ENCODE data around the gene MERTK. TPM values are rescaled to one million over a fixed set of nuclear protein-coding genes. Genes with fewer than 3 reads are reported as not detected.

MERTK gene
- polyA plus RNA-seq, 1 of the 3 experiments (the other 2 are of a cell fraction), result 9.6 TPM

GRCh38 chr2:112047537-112048235 is 149.3 kb downstream of the MERTK start:
- ChIA-PET CTCF (interaction anchor here (0.6 to 10.1 kb wide), 16 partner anchors 19 to 535 kb away, joined by 3 to 215 read pairs (median 4); partner anchors contain the start of genes ANAPC1 and MERTK), POLR2A (interaction anchor here (1.4 kb wide), 1 partner anchor 150 kb away, joined by 5 read pairs; the partner anchor contains the start of gene MERTK)

More at GRCh38 chr2:112047537-112048235, 149.3 kb downstream of the MERTK start:
- Histone ChIP-seq H3K4me3 (ENCODE audit: low read depth in 2 of 2, low read length in 1 of 2) (no peak overlapping the region), H2AFZ (ENCODE audit: low read depth) (no peak overlapping the region), H3K4me1 (ENCODE audit: control insufficient read depth in 1 of 2, insufficient read depth in 2 of 2, low read depth in 1 of 2, low read length in 1 of 2) (peaks cover 0 to 2% of the 10 kb centered on the region in 2 experiments; a peak in 1 of 4 replicates), H4K20me1 (ENCODE audit: insufficient read depth) (no peaks in the 10 kb centered on the region), H3K27me3 (ENCODE audit: insufficient read depth) (no peaks in the 10 kb centered on the region), H3K4me2 (no peak overlapping the region), H3K9ac (no peak overlapping the region), H3F3A (replicated peaks; ENCODE audit: insufficient read depth) (no peaks in the 10 kb centered on the region), H3K9me2 (no peaks in the 10 kb centered on the region), H3K79me2 (ENCODE audit: insufficient read depth) (no peaks in the 10 kb centered on the region), H3K36me3 (replicated peaks in 1 of 2; ENCODE audit: control insufficient read depth in 1 of 2, insufficient read depth in 2 of 2, low read length in 1 of 2) (no peaks in the 10 kb centered on the region), H3K27ac (ENCODE audit: low read depth in 2 of 2, low read length in 1 of 2) (no peak overlapping the region; a peak in 1 of 4 replicates), H3K9me3 (peaks cover 8% of the 10 kb centered on the region; the same call in 1 of the 2 replicates)
- TF ChIP-seq MXI1 (IDR thresholded peaks at IDR 0.05; ENCODE audit: low read depth, low read length), result no peak
- no peak for TF ChIP-seq ZBTB33 (IDR thresholded peaks at IDR 0.05; ENCODE audit: borderline replicate concordance, low read depth)
- no peak for TF ChIP-seq NFIC (IDR thresholded peaks at IDR 0.05; ENCODE audit: borderline replicate concordance)
- no peak for TF ChIP-seq GABPA (IDR thresholded peaks at IDR 0.05; ENCODE audit: low read depth)
- no peak for TF ChIP-seq USF1 (IDR thresholded peaks at IDR 0.05; ENCODE audit: borderline replicate concordance, low read depth)
- no peak for TF ChIP-seq CHD2 (IDR thresholded peaks at IDR 0.05; ENCODE audit: low read length, partially characterized antibody)
- TF ChIP-seq, protein P1, sequence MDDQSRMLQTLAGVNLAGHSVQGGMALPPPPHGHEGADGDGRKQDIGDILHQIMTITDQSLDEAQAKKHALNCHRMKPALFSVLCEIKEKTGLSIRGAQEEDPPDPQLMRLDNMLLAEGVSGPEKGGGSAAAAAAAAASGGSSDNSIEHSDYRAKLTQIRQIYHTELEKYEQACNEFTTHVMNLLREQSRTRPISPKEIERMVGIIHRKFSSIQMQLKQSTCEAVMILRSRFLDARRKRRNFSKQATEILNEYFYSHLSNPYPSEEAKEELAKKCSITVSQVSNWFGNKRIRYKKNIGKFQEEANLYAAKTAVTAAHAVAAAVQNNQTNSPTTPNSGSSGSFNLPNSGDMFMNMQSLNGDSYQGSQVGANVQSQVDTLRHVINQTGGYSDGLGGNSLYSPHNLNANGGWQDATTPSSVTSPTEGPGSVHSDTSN (IDR thresholded peaks at IDR 0.05), result no peak
- no peak for TF ChIP-seq RFX5 (IDR thresholded peaks at IDR 0.05; ENCODE audit: low read length)
- no peak for TF ChIP-seq RCOR1 (IDR thresholded peaks at IDR 0.05; ENCODE audit: low read length)
- TF ChIP-seq RXRA (IDR thresholded peaks at IDR 0.05; ENCODE audit: borderline replicate concordance, low read depth), result no peak
- no peak for TF ChIP-seq TCF12 (IDR thresholded peaks at IDR 0.05)
- TF ChIP-seq FOSL2 (IDR thresholded peaks at IDR 0.05; ENCODE audit: borderline replicate concordance, low read depth), result no peak
- no peak for TF ChIP-seq SMC3 (IDR thresholded peaks at IDR 0.05; ENCODE audit: low read depth, low read length)
- no peak for TF ChIP-seq EZH2phosphoT487 (IDR thresholded peaks at IDR 0.05; ENCODE audit: borderline replicate concordance, low read depth)
- 91% methylated on average over 7 of the region's 7 CpGs for WGBS (ENCODE audit: low lambda C conversion rate)
- no peak for DNase-seq

Data from SK-N-SH (cell line).